MM.1S (cell line): ENCODE measurements around the gene KDM4B.

Experiments
- DNase-seq: peaks from one replicate; pipeline ENCODE4 v3.0.0-alpha.2; 2015
- H2AFZ ChIP-seq: fragments of 300-600 bp; sonication (generic); 2 replicates; pipeline ENCODE4 v1.6.0; 2016; ENCODE audit warnings: antibody characterized with exemption, low read length
- H3F3A ChIP-seq: fragments of 300-600 bp; sonication (generic); 2 replicates; pipeline ENCODE4 v1.6.1; 2016; ENCODE audit warnings: mild to moderate bottlenecking, antibody characterized with exemption, low read length, moderate library complexity, mixed read lengths; ENCODE audit not compliant: insufficient read depth
- H3K27ac ChIP-seq: fragments of 300-600 bp; sonication (generic); 2 replicates; pipeline ENCODE4 v1.5.1; 2016; ENCODE audit warnings: mild to moderate bottlenecking, low read length
- H3K27me3 ChIP-seq: fragments of 300-600 bp; sonication (generic); replicated peaks from 2 replicates; pipeline ENCODE4 v1.6.0; 2016; ENCODE audit warnings: low read length; ENCODE audit not compliant: insufficient read depth
- H3K36me3 ChIP-seq: fragments of 300-600 bp; sonication (generic); replicated peaks from 2 replicates; pipeline ENCODE4 v1.6.1; 2016; ENCODE audit warnings: mild to moderate bottlenecking, low read length, mixed read lengths; ENCODE audit not compliant: insufficient read depth
- H3K4me1 ChIP-seq: fragments of 300-600 bp; sonication (generic); 2 replicates; pipeline ENCODE4 v1.6.1; 2016; ENCODE audit warnings: low read length, mixed read lengths
- H3K4me2 ChIP-seq: fragments of 300-600 bp; sonication (generic); 2 replicates; pipeline ENCODE4 v1.6.0; 2016; ENCODE audit warnings: low read depth, low read length
- H3K4me3 ChIP-seq: fragments of 300-600 bp; sonication (generic); 2 replicates; pipeline ENCODE4 v1.5.1; 2016; ENCODE audit warnings: low read length, mixed read lengths
- H3K79me2 ChIP-seq: fragments of 300-600 bp; sonication (generic); 2 replicates; pipeline ENCODE4 v1.6.1; 2016; ENCODE audit warnings: mixed run types, low read length, mixed read lengths
- H3K9ac ChIP-seq: fragments of 300-600 bp; sonication (generic); 2 replicates; pipeline ENCODE4 v1.6.1; 2016; ENCODE audit warnings: low read length, mixed read lengths
- H3K9me2 ChIP-seq: fragments of 300-600 bp; sonication (generic); replicated peaks from 2 replicates; pipeline ENCODE4 v1.6.1; 2016; ENCODE audit warnings: mild to moderate bottlenecking, low read length, mixed read lengths; ENCODE audit not compliant: insufficient read depth
- H3K9me3 ChIP-seq: fragments of 300-600 bp; sonication (generic); replicated peaks from 2 replicates; pipeline ENCODE4 v1.6.1; 2016; ENCODE audit warnings: mild to moderate bottlenecking, low read length, mixed read lengths; ENCODE audit not compliant: insufficient read depth
- H4K20me1 ChIP-seq: fragments of 300-600 bp; sonication (generic); 2 replicates; pipeline ENCODE4 v1.6.1; 2016; ENCODE audit warnings: mild to moderate bottlenecking, low read length, moderate library complexity, mixed read lengths; ENCODE audit not compliant: insufficient read depth
- EZH2 ChIP-seq: fragments of 300-600 bp; sonication (generic); optimal IDR thresholded peaks from 2 replicates; pipeline ENCODE3; 2017; ENCODE audit warnings: low read depth, mild to moderate bottlenecking, antibody characterized with exemption, low read length, mixed read lengths
- EZH2phosphoT487 ChIP-seq: fragments of 300-600 bp; sonication (generic); IDR thresholded peaks from 2 replicates; pipeline ENCODE4 v1.6.1; 2018; ENCODE audit warnings: antibody characterized with exemption, low read length
- TF ChIP-seq, protein P1 (sequence below): fragments of 300-600 bp; sonication (generic); IDR thresholded peaks from 2 replicates; pipeline ENCODE4 v1.5.1; 2016; ENCODE audit warnings: antibody characterized with exemption, low read length, mixed read lengths

Gene KDM4B

DNA sequence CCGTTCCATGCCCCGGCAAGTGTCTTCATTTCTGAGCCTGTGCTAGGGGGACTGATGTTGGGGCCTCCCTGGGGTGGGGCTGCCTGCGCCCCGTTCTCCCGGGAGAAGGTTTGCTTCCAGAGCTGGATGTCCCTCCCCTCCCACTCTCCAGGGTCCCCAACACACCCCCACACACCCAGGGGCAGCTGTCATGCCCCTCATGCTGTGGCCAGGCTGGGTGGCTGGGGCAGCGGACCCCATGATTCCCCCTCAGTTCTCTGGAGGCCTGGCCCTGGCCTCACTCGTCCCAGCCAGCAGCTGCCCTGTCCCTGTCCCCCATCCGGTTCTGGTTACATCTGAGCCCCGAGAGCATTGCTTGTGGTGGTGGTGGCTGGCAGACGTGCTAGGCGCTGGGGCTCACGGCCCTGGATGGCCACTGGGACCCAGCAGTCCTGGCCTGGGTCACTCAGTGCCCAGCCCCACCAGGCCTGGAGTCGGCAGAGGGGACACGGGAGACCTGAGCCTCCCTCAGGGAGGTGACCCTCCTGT, 184.8 kb downstream of the KDM4B start:
- H3K4me1 ChIP-seq: no peaks in the 10 kb centered on the region
- H3K9ac ChIP-seq: no peak overlapping the region
- H3F3A ChIP-seq: no peaks in the 10 kb centered on the region
- H3K9me3 ChIP-seq: no peaks in the 10 kb centered on the region
- no peaks in the 10 kb centered on the region for H3K27me3 ChIP-seq
- H3K9me2 ChIP-seq: no peaks in the 10 kb centered on the region
- no peak overlapping the region for H3K27ac ChIP-seq
- H3K79me2 ChIP-seq: no peaks in the 10 kb centered on the region
- no peak overlapping the region for H3K4me3 ChIP-seq
- TF ChIP-seq EZH2phosphoT487 (no peak), EZH2 (no peak)
- TF ChIP-seq, protein P1, sequence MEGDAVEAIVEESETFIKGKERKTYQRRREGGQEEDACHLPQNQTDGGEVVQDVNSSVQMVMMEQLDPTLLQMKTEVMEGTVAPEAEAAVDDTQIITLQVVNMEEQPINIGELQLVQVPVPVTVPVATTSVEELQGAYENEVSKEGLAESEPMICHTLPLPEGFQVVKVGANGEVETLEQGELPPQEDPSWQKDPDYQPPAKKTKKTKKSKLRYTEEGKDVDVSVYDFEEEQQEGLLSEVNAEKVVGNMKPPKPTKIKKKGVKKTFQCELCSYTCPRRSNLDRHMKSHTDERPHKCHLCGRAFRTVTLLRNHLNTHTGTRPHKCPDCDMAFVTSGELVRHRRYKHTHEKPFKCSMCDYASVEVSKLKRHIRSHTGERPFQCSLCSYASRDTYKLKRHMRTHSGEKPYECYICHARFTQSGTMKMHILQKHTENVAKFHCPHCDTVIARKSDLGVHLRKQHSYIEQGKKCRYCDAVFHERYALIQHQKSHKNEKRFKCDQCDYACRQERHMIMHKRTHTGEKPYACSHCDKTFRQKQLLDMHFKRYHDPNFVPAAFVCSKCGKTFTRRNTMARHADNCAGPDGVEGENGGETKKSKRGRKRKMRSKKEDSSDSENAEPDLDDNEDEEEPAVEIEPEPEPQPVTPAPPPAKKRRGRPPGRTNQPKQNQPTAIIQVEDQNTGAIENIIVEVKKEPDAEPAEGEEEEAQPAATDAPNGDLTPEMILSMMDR: no peak
- H3K4me2 ChIP-seq: no peak overlapping the region
- H2AFZ ChIP-seq: no peak overlapping the region
- H3K36me3 ChIP-seq: no peaks in the 10 kb centered on the region
- no peaks in the 10 kb centered on the region for H4K20me1 ChIP-seq
- DNase-seq: no peak

DNA sequence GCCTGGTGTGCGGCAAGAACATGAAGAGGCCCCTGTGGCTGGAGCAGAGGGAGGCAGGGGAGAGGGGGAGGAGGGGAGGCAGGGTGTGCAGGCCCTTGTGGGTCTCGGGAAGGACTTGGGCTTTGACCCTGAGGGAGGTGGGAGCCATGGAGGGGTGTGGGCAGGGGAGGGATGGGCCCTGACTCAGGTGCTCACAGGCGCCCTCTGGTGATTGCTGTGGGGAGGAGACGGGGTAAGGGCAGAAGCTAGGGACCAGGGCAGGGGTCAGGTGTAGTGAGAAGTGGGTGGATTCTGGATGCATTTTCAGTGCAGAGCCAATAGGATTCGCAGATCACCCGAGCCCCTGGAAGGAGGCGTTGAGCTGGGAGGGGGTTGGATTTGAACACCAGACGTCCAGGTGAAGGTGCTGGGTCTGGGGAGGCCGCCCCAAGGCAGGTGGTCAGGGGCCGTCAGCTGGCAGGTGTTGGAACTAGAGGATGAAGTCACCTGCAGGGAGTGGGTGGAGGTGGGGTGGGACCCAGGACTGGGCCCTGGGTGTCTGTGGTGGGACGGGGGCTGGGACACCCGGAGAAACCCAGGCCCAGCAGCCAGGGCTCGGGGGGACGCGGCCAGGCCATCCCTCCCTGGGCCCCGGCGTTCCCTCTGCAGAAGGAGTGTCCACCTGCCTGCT, 185.4 kb downstream of the KDM4B start:
- H3K4me1 ChIP-seq: no peaks in the 10 kb centered on the region
- H3K36me3 ChIP-seq: no peaks in the 10 kb centered on the region
- H3K27ac ChIP-seq: no peak overlapping the region
- no peaks in the 10 kb centered on the region for H3F3A ChIP-seq
- no peak overlapping the region for H3K4me2 ChIP-seq
- H3K9me3 ChIP-seq: no peaks in the 10 kb centered on the region
- H4K20me1 ChIP-seq: no peaks in the 10 kb centered on the region
- H3K79me2 ChIP-seq: no peaks in the 10 kb centered on the region
- H3K9me2 ChIP-seq: no peaks in the 10 kb centered on the region
- peak; percentile 20 for DNase-seq
- no peak overlapping the region for H3K4me3 ChIP-seq
- no peak overlapping the region for H3K9ac ChIP-seq
- no peak overlapping the region for H2AFZ ChIP-seq
- no peaks in the 10 kb centered on the region for H3K27me3 ChIP-seq
- no peak for TF ChIP-seq EZH2
- TF ChIP-seq, protein P1: peak; percentile 48

DNA sequence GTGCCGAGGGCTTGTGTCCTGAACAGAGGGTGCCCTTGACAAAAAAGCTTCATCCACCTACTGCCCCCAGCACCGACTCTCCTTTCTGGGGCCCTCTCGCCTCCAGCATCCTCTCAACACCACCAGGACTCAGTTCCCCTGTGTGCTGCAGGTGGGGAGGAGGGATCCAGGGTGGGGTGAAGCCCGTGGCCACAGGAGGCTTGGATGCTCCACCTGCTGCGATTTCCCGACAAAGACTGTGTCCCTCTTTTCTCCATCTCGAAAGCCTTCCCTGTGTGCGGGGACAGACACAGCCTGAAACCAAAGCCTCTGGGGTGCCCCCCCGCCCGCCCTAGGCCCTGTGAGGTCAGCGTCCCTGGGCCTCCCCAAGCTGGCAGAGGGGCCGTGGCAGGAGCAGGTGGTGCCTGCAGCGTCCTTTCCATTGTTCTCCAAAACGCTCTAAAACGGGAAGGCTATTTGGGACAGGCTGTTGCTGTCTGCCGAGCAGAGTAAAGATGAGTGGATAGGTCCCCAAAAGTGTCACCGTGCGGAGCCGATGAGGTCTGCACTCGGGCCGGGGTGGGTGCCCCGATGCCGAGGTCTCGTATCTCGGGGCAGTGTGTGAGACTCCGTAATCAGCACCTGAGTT, 186.0 kb downstream of the KDM4B start:
- Histone ChIP-seq H3K27me3 (no peaks in the 10 kb centered on the region), H3K4me1 (no peaks in the 10 kb centered on the region), H3F3A (no peaks in the 10 kb centered on the region), H3K36me3 (no peaks in the 10 kb centered on the region), H3K79me2 (no peaks in the 10 kb centered on the region), H3K27ac (no peak overlapping the region), H3K9me2 (no peaks in the 10 kb centered on the region), H4K20me1 (no peaks in the 10 kb centered on the region), H2AFZ (no peak overlapping the region), H3K4me3 (no peak overlapping the region), H3K4me2 (no peak overlapping the region), H3K9me3 (no peaks in the 10 kb centered on the region), H3K9ac (no peak overlapping the region)
- no peak for DNase-seq
- TF ChIP-seq EZH2phosphoT487 (no peak), EZH2 (no peak)
- TF ChIP-seq, protein P1: no peak
